ENCODE measurements around the gene SHISA8.

The SHISA8 gene

DNA sequence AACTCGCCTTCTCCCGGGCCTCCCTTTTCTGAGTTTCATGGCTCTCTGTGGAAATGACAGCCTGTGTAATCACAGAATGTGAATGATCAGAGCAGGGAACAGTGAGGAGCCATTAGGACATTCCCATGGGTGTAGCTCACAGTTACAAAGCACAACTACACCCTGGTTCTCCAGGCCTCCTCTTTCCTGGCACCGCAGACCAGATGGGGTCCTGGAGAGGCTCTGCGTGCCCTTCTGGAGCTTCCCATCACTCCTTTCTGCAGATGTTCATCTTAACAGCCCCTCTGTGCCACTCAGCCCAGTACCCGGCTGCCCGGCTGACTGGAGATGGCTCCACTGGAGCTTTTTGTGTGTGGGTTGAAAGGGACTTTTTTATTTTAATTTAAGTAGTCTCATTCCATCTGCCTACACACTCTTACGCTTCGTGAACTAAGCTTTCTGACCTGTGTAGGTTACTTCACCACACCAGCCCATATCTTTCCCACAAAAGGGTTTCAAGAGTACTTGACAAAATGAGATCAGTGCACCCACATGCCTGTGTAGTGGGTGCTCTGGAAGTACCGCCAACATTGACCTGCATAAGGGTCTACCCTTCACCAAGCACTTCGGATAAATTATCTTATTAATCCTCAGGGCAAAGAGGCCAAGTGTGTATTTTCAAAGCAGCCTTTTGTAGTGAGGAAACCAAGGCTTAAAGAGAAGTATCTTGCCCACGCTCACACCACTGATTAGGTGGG is 52.2 kb downstream of the SHISA8 start:
- peak in 1 of 2 donors; percentile 44 for DNase-seq (ENCODE audit: low read depth in 1 of 2, low spot score in 1 of 2)

DNA sequence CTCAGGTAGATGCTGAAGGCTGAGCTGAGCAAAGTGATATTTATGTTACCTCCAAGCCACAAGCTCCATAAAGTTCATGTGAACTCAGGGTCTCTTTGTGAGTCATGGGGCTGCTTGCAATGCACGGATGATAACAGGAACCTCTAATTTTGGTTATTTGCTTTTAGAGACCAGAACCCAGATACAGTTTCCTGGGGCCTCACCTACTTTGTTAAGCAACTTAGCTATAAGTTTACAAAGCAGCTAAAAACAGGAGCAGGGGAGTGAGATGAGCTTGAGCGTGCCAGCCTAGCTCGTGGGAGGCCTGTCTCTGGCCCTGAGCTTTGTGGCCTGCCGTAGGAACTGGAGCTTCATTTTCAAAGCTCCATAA is 52.7 kb downstream of the SHISA8 start:
- peak in 1 of 2 donors; percentile 24 for DNase-seq (ENCODE audit: low read depth in 1 of 2, low spot score in 1 of 2)
